Erythroblast (primary cell): ENCODE results near the gene HTR7.

Source experiments
- GATA1 ChIP-seq: IDR thresholded peaks from 2 replicates; pipeline ENCODE4 v1.6.1; 2011; ENCODE audit warnings: low read depth, mild to moderate bottlenecking, control low read depth, low read length, moderate library complexity
- POLR2A ChIP-seq: IDR thresholded peaks from 2 replicates; pipeline ENCODE4 v1.6.1; 2011; ENCODE audit warnings: mild to moderate bottlenecking, low read length

DNA sequence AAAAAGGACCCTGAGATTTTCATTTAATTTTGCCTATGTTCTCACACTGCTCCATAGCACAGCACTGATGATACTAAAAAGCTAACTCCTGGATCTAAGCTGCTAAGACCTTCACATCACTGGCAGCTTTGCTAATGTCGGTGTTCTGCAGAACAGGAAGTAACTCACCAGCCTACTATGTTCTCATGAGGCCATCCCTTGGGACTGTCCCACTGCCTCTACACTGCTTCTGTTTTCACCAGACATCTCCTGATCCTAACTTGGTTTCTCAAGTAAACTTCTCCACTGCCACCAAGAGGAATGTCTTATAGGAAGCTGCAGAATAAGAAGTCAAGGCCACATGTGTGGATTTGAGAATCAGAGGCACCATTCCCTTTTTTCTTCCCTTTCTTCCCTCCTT lies 15.1 kb downstream of the HTR7 start:
- TF ChIP-seq POLR2A (no peak), GATA1 (no peak)
